ENCODE data around the gene MRPL9.

GRCh38 chr1:151775894-151776664 is 12.8 kb upstream of the MRPL9 start:
- TF ChIP-seq EP300 (IDR thresholded peaks at IDR 0.05; ENCODE audit: borderline replicate concordance) (no peak), USF1 (IDR thresholded peaks at IDR 0.05) (no peak), TCF12 (IDR thresholded peaks at IDR 0.05; ENCODE audit: low read depth) (no peak), TAF1 (IDR thresholded peaks at IDR 0.05; ENCODE audit: low read depth) (no peak), RAD21 (IDR thresholded peaks at IDR 0.05; ENCODE audit: low read depth) (no peak), CREB1 (IDR thresholded peaks at IDR 0.05; ENCODE audit: low read depth) (no peak), REST (IDR thresholded peaks at IDR 0.05; ENCODE audit: low read depth) (no peak), MAX (IDR thresholded peaks at IDR 0.05) (no peak), ZBTB7A (IDR thresholded peaks at IDR 0.05; ENCODE audit: low read depth) (no peak), CEBPB (IDR thresholded peaks at IDR 0.05) (no peak), EGR1 (IDR thresholded peaks at IDR 0.05) (no peak), TEAD4 (IDR thresholded peaks at IDR 0.05) (no peak), FOXM1 (IDR thresholded peaks at IDR 0.05; ENCODE audit: borderline replicate concordance, low read depth) (no peak)
